Mucosa of descending colon (tissue), 3 donors: Measurements from ENCODE around the gene VPS25. TPM values are rescaled to one million over a fixed set of nuclear protein-coding genes. Genes with fewer than 3 reads are reported as not detected.

Experiments used
- ATAC-seq: fragments of 200-7000 bp; cut with Tn5 transposase; one replicate; pipeline ENCODE4 v1.9.1; 2020; ENCODE audit warnings: mild to moderate bottlenecking, moderate library complexity
- DNase-seq, 3 donors: peaks; one replicate each; pipeline ENCODE4 v3.0.0-alpha.2; 2020
- H3K36me3 ChIP-seq: fragments of 200-600 bp; one replicate; pipeline ENCODE4 v1.8.0; 2021; ENCODE audit warnings: low read depth, mild to moderate bottlenecking
- H3K4me1 ChIP-seq: fragments of 200-600 bp; one replicate; pipeline ENCODE4 v1.8.0; 2021; ENCODE audit warnings: low read depth, mild to moderate bottlenecking
- H3K4me3 ChIP-seq: fragments of 200-600 bp; one replicate; pipeline ENCODE4 v1.8.0; 2021; ENCODE audit warnings: mild to moderate bottlenecking
- H3K9me3 ChIP-seq: fragments of 200-600 bp; one replicate; pipeline ENCODE4 v1.8.0; 2021; ENCODE audit warnings: mild to moderate bottlenecking
- intact Hi-C, 2 donors: fragments of 100-400 bp; cut with DNase I in 1 of 2; cut with micrococcal nuclease in 1 of 2; formaldehyde crosslinking; loops; one replicate each; pipeline versions ENCODE4 v1.11.0 to v1.11.1; 2022; cut with DNase I, micrococcal nuclease
- total RNA-seq, 3 donors: library from RNA; stranded (reverse); fragmentation: NEBNext Ultra II Directional in 2 of 3; extraction: Animal tissue kit (Norgen Biotek cat#: 25700) in 2 of 3; gene quantifications; one replicate each; pipeline versions ENCODE4 v1.2.1 to v1.2.4, GENCODE V29; 2021 to 2023
- TF ChIP-seq, protein P1 (sequence below): fragments of 200-600 bp; IDR thresholded peaks from one replicate; pipeline ENCODE4 v1.8.0; 2022; ENCODE audit warnings: antibody characterized with exemption, mild to moderate bottlenecking
- donor health status: DM: no; HTN: no; CAD: no; lungs with moderate emphysema.
- donor health status: DM: no; HTN: no; CAD: no.
- donor health status: DM: no; HTN: yes; CAD: no.

The VPS25 gene
- total RNA-seq, 3 donors from 2014 or later, result 45.6 to 85.6 (median 83.3) TPM

DNA sequence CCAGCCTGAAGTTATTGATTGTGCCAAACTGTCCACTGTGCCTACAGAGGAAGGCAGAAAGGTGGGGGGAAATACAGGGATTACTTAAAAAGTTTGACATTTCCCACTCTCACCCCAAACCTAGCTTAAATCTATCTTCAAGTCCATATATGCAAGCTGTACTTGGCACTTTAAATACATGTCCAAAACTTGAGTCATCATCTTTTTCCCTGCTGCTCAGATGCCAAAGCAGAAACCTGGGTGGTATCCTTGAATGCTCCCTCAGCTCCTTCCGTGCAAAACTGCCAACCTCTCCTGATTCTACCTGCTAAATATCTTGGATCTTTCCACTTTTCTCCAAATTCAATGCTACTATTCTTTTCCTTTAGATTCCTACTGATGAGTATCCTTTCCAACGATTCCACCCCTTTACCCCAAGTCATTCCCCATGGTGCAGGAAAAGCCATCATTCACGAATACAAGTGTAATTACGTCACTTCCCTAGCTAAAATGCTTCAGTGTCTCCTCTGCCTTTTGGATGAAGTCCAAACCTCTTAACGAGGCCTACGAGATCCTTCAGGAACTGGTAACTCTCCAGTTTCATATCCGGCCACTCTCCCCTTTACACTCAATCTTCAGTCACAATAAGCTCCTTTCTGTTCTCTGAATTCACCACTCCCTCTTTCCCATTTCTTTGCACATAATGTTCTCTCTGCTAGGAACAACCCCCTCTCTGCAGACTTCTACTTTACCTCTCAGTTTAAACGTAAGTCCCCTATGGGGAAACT lies 41.6 kb downstream of the VPS25 start:
- Histone ChIP-seq H3K4me1 (no peaks in the 10 kb centered on the region), H3K4me3 (no peak overlapping the region), H3K9me3 (no peaks in the 10 kb centered on the region), H3K36me3 (peaks cover 11% of the 10 kb centered on the region)
- TF ChIP-seq, protein P1, sequence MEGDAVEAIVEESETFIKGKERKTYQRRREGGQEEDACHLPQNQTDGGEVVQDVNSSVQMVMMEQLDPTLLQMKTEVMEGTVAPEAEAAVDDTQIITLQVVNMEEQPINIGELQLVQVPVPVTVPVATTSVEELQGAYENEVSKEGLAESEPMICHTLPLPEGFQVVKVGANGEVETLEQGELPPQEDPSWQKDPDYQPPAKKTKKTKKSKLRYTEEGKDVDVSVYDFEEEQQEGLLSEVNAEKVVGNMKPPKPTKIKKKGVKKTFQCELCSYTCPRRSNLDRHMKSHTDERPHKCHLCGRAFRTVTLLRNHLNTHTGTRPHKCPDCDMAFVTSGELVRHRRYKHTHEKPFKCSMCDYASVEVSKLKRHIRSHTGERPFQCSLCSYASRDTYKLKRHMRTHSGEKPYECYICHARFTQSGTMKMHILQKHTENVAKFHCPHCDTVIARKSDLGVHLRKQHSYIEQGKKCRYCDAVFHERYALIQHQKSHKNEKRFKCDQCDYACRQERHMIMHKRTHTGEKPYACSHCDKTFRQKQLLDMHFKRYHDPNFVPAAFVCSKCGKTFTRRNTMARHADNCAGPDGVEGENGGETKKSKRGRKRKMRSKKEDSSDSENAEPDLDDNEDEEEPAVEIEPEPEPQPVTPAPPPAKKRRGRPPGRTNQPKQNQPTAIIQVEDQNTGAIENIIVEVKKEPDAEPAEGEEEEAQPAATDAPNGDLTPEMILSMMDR, result no peak
- ATAC-seq (no peak), DNase-seq (no peak)
- intact Hi-C loops, result no loop called here

DNA sequence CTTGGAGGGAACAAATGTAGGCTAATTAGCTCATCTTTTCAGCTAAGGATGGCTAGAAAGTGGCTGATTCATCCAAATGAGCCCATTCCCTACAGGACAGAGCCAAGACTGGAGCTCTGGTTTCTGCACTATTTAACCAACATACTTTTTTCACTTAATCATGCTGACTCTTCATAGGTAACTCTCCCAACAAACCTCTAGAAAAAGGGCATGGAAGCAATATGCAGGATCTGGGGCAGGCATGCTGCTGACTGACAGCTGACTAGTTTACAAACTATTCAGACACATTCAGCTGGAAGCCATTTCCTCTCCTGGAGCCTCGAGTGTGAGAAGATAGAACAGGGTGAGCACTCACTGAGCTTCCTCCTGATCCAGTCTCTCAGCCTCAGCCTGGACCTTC lies 44.6 kb downstream of the VPS25 start:
- no peaks in the 10 kb centered on the region for H3K9me3 ChIP-seq
- H3K36me3 ChIP-seq, result peaks cover 11% of the 10 kb centered on the region
- TF ChIP-seq, protein P1, result no peak
- DNase-seq (no peak), ATAC-seq (no peak)
- no peak overlapping the region for H3K4me3 ChIP-seq
- H3K4me1 ChIP-seq, result peaks cover 7% of the 10 kb centered on the region
- intact Hi-C loops, result no loop called here

DNA sequence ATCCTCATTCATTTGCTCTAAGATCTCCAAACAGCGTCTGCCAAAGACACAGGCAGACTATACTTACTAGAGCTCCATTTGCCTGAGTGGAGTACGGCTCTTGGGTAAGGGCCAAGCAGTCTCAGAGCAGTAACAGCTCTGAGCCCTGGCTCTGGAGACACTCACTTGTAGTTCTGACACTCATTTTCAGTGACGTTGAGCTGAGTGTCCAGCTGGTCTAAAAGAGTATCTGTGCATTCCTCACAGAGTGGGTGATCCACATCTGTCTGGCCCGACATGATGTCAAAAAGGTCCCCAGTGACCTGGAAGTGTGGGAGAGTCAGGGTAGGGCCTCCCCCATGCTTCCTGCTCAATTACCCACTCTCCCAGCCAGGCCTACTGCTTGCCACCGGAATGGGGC lies 45.1 kb downstream of the VPS25 start:
- DNase-seq, result no peak
- intact Hi-C loops, result no loop called here
- no peaks in the 10 kb centered on the region for H3K9me3 ChIP-seq
- peaks cover 12% of the 10 kb centered on the region for H3K4me1 ChIP-seq
- peaks cover 11% of the 10 kb centered on the region for H3K36me3 ChIP-seq
- TF ChIP-seq, protein P1, result no peak
- H3K4me3 ChIP-seq, result no peak overlapping the region
- ATAC-seq, result no peak

DNA sequence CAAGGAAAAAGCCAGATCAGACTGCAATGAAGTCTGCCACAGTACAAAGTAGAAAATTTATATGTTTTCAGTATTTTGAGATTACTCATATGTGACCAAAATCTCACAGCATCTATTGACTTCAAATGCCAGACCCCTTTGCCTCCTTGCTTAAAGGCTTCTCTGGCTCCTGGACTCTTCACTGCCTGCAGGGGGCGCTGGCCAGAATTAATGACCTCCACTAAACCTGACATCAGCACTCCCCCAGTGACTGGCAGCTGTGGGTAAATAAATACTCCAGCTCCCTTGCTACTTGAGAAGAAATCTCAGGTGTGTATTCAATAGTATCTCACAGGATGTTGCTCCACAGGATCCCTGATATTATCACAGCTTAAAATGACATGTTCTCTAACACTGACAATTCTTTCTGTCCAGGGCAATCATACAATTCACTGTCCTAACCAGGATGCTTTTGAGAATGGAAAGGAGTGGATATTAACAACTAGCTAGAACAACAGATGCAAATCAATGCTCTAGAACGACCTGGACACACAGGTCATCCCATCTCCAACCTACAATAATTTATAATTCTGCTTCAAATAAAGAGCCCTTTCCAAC lies 46.8 kb downstream of the VPS25 start:
- no peaks in the 10 kb centered on the region for H3K9me3 ChIP-seq
- TF ChIP-seq, protein P1, result peak; percentile 40
- DNase-seq (peak in 2 of 3 donors; percentile 66 to 71), ATAC-seq (peak; percentile 15)
- H3K36me3 ChIP-seq, result peaks cover 11% of the 10 kb centered on the region
- no peak overlapping the region for H3K4me3 ChIP-seq
- intact Hi-C loops, result no loop called here
- H3K4me1 ChIP-seq, result peaks cover 18% of the 10 kb centered on the region

DNA sequence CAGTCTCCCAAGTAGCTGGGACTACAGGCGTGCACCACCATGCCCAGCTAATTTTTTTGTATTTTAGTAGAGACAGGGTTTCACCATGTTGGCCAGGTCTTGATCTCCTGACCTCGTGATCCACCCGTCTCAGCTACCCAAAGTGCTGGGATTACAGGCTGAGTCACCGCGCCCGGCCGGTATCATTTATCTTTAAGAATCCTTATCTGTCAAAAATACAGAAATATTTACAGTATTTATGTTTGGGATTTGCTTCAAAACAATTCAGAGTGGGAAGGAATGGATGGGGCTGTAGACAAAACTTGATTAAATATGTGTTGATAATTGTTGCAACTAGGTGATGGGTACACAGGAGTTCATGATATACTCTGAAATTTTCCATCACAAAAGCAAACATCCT lies 47.9 kb downstream of the VPS25 start:
- DNase-seq, result no peak
- Histone ChIP-seq H3K9me3 (no peaks in the 10 kb centered on the region), H3K4me1 (peaks cover 18% of the 10 kb centered on the region), H3K36me3 (peaks cover 6% of the 10 kb centered on the region), H3K4me3 (no peak overlapping the region)
- TF ChIP-seq, protein P1, result no peak
- no peak for ATAC-seq
- intact Hi-C loops, result no loop called here
